WI38 (cell line): ENCODE results near the gene OSTC.

ENCODE experiments used
- H3K4me3 ChIP-seq: 2 replicates; pipeline ENCODE4 v1.5.1; 2011; ENCODE audit warnings: low read depth, mild to moderate bottlenecking, control low read depth, low read length
- TF ChIP-seq, protein P1 (sequence below): IDR thresholded peaks from 2 replicates; pipeline ENCODE4 v1.5.1; 2012; ENCODE audit warnings: low read depth, mild to moderate bottlenecking, control low read depth, low read length

The OSTC gene

DNA sequence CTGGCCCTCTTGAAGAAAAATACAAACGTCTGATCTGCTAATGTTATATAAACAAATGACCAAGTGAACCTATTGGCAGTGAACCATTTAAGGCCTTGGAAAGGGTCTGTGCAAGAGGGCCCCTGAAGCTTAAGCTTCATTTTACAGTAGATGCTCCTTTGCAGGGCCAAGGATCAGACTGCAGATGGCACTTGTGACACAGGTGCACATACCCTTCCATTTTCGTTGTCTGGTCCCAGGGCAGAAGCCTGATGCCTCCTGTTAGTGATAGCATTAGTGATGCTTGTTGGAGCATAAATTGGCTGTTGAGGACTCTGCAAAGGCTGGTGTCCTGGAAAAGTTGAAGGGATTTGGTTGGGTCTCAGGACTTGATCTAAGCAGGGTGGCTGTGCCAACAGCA, 65.9 kb downstream of the OSTC start:
- TF ChIP-seq, protein P1, sequence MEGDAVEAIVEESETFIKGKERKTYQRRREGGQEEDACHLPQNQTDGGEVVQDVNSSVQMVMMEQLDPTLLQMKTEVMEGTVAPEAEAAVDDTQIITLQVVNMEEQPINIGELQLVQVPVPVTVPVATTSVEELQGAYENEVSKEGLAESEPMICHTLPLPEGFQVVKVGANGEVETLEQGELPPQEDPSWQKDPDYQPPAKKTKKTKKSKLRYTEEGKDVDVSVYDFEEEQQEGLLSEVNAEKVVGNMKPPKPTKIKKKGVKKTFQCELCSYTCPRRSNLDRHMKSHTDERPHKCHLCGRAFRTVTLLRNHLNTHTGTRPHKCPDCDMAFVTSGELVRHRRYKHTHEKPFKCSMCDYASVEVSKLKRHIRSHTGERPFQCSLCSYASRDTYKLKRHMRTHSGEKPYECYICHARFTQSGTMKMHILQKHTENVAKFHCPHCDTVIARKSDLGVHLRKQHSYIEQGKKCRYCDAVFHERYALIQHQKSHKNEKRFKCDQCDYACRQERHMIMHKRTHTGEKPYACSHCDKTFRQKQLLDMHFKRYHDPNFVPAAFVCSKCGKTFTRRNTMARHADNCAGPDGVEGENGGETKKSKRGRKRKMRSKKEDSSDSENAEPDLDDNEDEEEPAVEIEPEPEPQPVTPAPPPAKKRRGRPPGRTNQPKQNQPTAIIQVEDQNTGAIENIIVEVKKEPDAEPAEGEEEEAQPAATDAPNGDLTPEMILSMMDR, result no peak
- no peak overlapping the region for H3K4me3 ChIP-seq

DNA sequence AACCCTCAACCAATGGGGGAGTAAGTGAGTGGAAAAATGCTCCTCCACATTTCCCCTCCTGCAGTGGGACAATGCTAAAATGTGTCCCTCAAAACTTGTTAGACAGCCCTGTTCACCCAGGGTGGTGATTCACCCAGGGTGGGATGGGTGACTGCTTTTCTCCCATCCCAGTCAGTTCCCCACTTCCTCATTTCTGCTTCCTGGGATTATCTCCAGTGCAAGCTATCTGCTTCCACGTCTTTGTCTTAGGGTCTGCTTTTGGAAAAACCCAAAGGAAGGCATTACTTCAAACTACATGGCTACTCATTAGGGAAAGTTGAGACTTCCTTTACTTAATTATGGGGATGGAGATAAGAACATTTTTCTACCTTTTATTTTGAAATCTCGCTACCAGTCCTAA, 67.0 kb downstream of the OSTC start:
- H3K4me3 ChIP-seq, result no peak overlapping the region
- TF ChIP-seq, protein P1, result no peak
